IMR-90 (cell line): Measurements from ENCODE around the gene TBC1D9. TPM values are rescaled to one million over a fixed set of nuclear protein-coding genes. Genes with fewer than 3 reads are reported as not detected.

Source experiments
- ATAC-seq: fragments of 200-7000 bp; cut with Tn5 transposase; 2 replicates; pipeline ENCODE4 v1.9.1; 2020; ENCODE audit warnings: low read depth, mild to moderate bottlenecking, moderate library complexity
- BruUV-seq: library from RNA; stranded (reverse); fragments of 400-500 nt; replicated peaks from 2 replicates; lab custom pipeline; 2021; lab: Mats Ljungman, UMichigan
- CTCF ChIA-PET: fragments of 300-600 bp; formaldehyde crosslinking; extraction: SDS; loops from one replicate; lab custom pipeline; 2021; ENCODE audit warnings: antibody characterized with exemption; lab: Yijun Ruan, JAX
- POLR2A ChIA-PET: fragments of 300-600 bp; sonication (Branson Sonifier 250); formaldehyde crosslinking; loops from one replicate; lab custom pipeline; 2022; ENCODE audit warnings: antibody characterized with exemption; ENCODE audit not compliant: unreplicated experiment; lab: Charles Lee
- DNase-seq: peaks from one replicate; pipeline ENCODE4 v3.0.0; 2013
- H2AFZ ChIP-seq: replicated peaks from 2 replicates; pipeline ENCODE3; 2013; ENCODE audit warnings: low read length, mild to moderate bottlenecking; ENCODE audit not compliant: poor library complexity
- H2AK5ac ChIP-seq: 2 replicates; pipeline ENCODE4 v1.6.1; 2013; ENCODE audit warnings: low read depth, low read length, inconsistent platforms
- H2AK9ac ChIP-seq: replicated peaks from 2 replicates; pipeline ENCODE3; 2013; ENCODE audit warnings: mild to moderate bottlenecking, low read depth, low read length, moderate library complexity; ENCODE audit not compliant: poor library complexity
- H2BK120ac ChIP-seq: 2 replicates; pipeline ENCODE4 v1.6.1; 2013; ENCODE audit warnings: low read depth, low read length, inconsistent platforms
- H2BK15ac ChIP-seq: 3 replicates; pipeline ENCODE4 v1.6.1; 2013; ENCODE audit warnings: low read depth, low read length, inconsistent platforms
- H2BK20ac ChIP-seq: 2 replicates; pipeline ENCODE4 v1.6.1; 2013; ENCODE audit warnings: low read depth, mild to moderate bottlenecking, inconsistent platforms, low read length, moderate library complexity
- H2BK5ac ChIP-seq: 2 replicates; pipeline ENCODE4 v1.6.1; 2013; ENCODE audit warnings: mild to moderate bottlenecking, low read depth, low read length, inconsistent platforms; ENCODE audit not compliant: poor library complexity, severe bottlenecking
- H3K14ac ChIP-seq: replicated peaks from 2 replicates; pipeline ENCODE4 v1.6.1; 2013; ENCODE audit warnings: low read depth, low read length, inconsistent platforms
- H3K18ac ChIP-seq: 2 replicates; pipeline ENCODE4 v1.6.1; 2013; ENCODE audit warnings: low read depth, low read length, control low read depth
- H3K23ac ChIP-seq: 2 replicates; pipeline ENCODE4 v1.6.1; 2013; ENCODE audit warnings: low read depth, low read length, inconsistent platforms
- H3K27ac ChIP-seq: 2 replicates; pipeline ENCODE4 v1.5.1; 2013; ENCODE audit warnings: mild to moderate bottlenecking, control low read depth, low read length; ENCODE audit not compliant: insufficient read depth
- H3K27me3 ChIP-seq: 2 replicates; pipeline ENCODE4 v1.6.1; 2013; ENCODE audit warnings: low read length; ENCODE audit not compliant: control insufficient read depth, insufficient read depth
- H3K36me3 ChIP-seq: 2 replicates; pipeline ENCODE4 v1.6.1; 2013; ENCODE audit warnings: low read length, mixed read lengths; ENCODE audit not compliant: control insufficient read depth, insufficient read depth
- H3K4ac ChIP-seq: 2 replicates; pipeline ENCODE4 v1.6.1; 2013; ENCODE audit warnings: low read depth, low read length, inconsistent platforms
- H3K4me1 ChIP-seq: 2 replicates; pipeline ENCODE4 v1.6.1; 2013; ENCODE audit warnings: low read length, mixed read lengths; ENCODE audit not compliant: control insufficient read depth, insufficient read depth
- H3K4me2 ChIP-seq: 2 replicates; pipeline ENCODE4 v1.6.1; 2013; ENCODE audit warnings: low read depth, mild to moderate bottlenecking, control low read depth, low read length, moderate library complexity
- H3K4me3 ChIP-seq: 2 replicates; pipeline ENCODE4 v1.5.1; 2013; ENCODE audit warnings: low read depth, mild to moderate bottlenecking, control low read depth, low read length, moderate library complexity; ENCODE audit not compliant: insufficient read depth
- H3K56ac ChIP-seq: 2 replicates; pipeline ENCODE4 v1.6.1; 2013; ENCODE audit warnings: low read length, inconsistent platforms; ENCODE audit not compliant: insufficient read depth; ENCODE audit errors: extremely low read depth
- H3K79me1 ChIP-seq, 2 experiments: 2 replicates each; pipeline ENCODE4 v1.6.1; 2013; ENCODE audit warnings: low read length in 2 of 2, inconsistent platforms in 1 of 2, low read depth in 1 of 2
- H3K9ac ChIP-seq: 2 replicates; pipeline ENCODE4 v1.6.1; 2013; ENCODE audit warnings: low read depth, low read length, control low read depth
- H3K9me1 ChIP-seq: 2 replicates; pipeline ENCODE4 v1.6.1; 2013; ENCODE audit warnings: low read length, inconsistent platforms; ENCODE audit not compliant: insufficient read depth
- H3K9me3 ChIP-seq: 2 replicates; pipeline ENCODE4 v1.6.1; 2013; ENCODE audit warnings: low read length; ENCODE audit not compliant: control insufficient read depth, insufficient read depth
- H4K20me1 ChIP-seq: 2 replicates; pipeline ENCODE4 v1.6.1; 2013; ENCODE audit warnings: low read length, inconsistent platforms; ENCODE audit not compliant: insufficient read depth
- H4K5ac ChIP-seq: 2 replicates; pipeline ENCODE4 v1.6.1; 2013; ENCODE audit warnings: mild to moderate bottlenecking, low read depth, low read length, control low read depth
- H4K8ac ChIP-seq, 2 experiments: 2 replicates each; pipeline ENCODE4 v1.6.1; 2013; ENCODE audit warnings: low read depth in 2 of 2, low read length in 2 of 2, control low read depth in 1 of 2, inconsistent platforms in 1 of 2
- H4K91ac ChIP-seq: 2 replicates; pipeline ENCODE4 v1.6.1; 2013; ENCODE audit warnings: low read depth, low read length, inconsistent platforms; ENCODE audit not compliant: insufficient read depth
- CTCF ChIP-seq: conservative IDR thresholded peaks from 2 replicates; pipeline ENCODE4 v1.5.1; 2012; ENCODE audit warnings: mild to moderate bottlenecking, low read depth, low read length, improper control_type of control experiment
- SMC3 ChIP-seq: fragments of 150-350 bp; IDR thresholded peaks from 2 replicates; pipeline ENCODE4 v1.6.1; 2016; ENCODE audit warnings: low read depth, mild to moderate bottlenecking, antibody characterized with exemption, low read length, moderate library complexity
- WGBS, 2 experiments: methylation state at CpG; one replicate each; pipeline versions ENCODE4 v1.1.5 to v1.1.7; 2013; ENCODE audit warnings: missing lambda C conversion rate in 2 of 2; ENCODE audit not compliant: insufficient read length in 1 of 2; ENCODE audit errors: extremely low coverage in 2 of 2; 5-methylcytosine and 5-hydroxymethylcytosine counted together
- dilution Hi-C: fragments of 300-500 bp; cut with HindIII; formaldehyde crosslinking; loops from one replicate; pipeline ENCODE4 v1.14.3; 2018; ENCODE audit warnings: low sequenced_read_pairs; ENCODE audit not compliant: unreplicated experiment
- in situ Hi-C: fragments of 300-500 bp; cut with MboI; formaldehyde crosslinking; loops from 3 replicates; pipeline ENCODE4 v1.14.3; 2019; ENCODE audit warnings: low sequenced_read_pairs, inconsistent platforms, mixed read lengths
- intact Hi-C: fragments of 100-400 bp; cut with micrococcal nuclease; formaldehyde crosslinking; loops from 2 replicates; pipeline ENCODE4 v1.10.0; 2022
- polyA plus RNA-seq, 3 experiments: library from polyadenylated mRNA; depleted of rRNA; stranded (reverse); fragments of >200 nt; gene quantifications; 2 replicates each; pipeline ENCODE4 v1.2.3, GENCODE V29; 2012; ENCODE audit warnings: low replicate concordance in 1 of 3
- total RNA-seq: library from RNA; depleted of rRNA; stranded (reverse); fragments of >200 nt; gene quantifications from 2 replicates; pipeline ENCODE4 v1.2.3, GENCODE V29; 2012

TBC1D9 gene
- total and polyA plus RNA-seq, 2 of the 4 experiments (the other 2 are of a cell fraction) = 11.7 to 15.2 TPM

GRCh38 chr4:140740422-140740821 lies 15.8 kb downstream of the TBC1D9 start:
- ATAC-seq (no peak), DNase-seq (no peak)
- Histone ChIP-seq H3K9me3 (no peaks in the 10 kb centered on the region), H3K56ac (no peak overlapping the region), H4K8ac (no peak overlapping the region), H2BK120ac (no peak overlapping the region), H3K18ac (no peak overlapping the region), H3K4me1 (peaks cover 18% of the 10 kb centered on the region), H3K27ac (no peak overlapping the region), H4K5ac (no peak overlapping the region), H3K4ac (no peak overlapping the region), H3K4me3 (no peak overlapping the region), H2BK15ac (no peak overlapping the region), H3K79me1 (peaks cover 26 to 62% of the 10 kb centered on the region in 2 experiments), H3K9me1 (peaks cover 22% of the 10 kb centered on the region), H4K20me1 (peaks cover 16% of the 10 kb centered on the region; the same call in 1 of the 2 replicates), H4K91ac (no peak overlapping the region), H3K23ac (no peak overlapping the region), H2BK5ac (no peak overlapping the region), H3K14ac (no peak overlapping the region), H3K4me2 (no peak overlapping the region), H2AFZ (no peak overlapping the region), H2BK20ac (no peak overlapping the region), H2AK5ac (no peak overlapping the region), H3K27me3 (no peaks in the 10 kb centered on the region), H3K9ac (no peak overlapping the region), H3K36me3 (no peaks in the 10 kb centered on the region), H2AK9ac (no peak overlapping the region)
- dilution Hi-C loops = no loop called here
- TF ChIP-seq CTCF (no peak), SMC3 (no peak)
- in situ Hi-C loops = no loop called here
- WGBS, 2 experiments = no CpG with 5 or more reads among the region's 1 CpG
- CTCF ChIA-PET = interaction anchor here (0.6 kb wide), 1 partner anchor 68 kb away, joined by 3 read pairs; no protein-coding TSS in a partner anchor
- intact Hi-C loops = no loop called here
- no TSS peak for BruUV-seq
- POLR2A ChIA-PET = no interaction called here
